Stimulated activated CD8-positive, alpha-beta memory T cell treated with anti-CD3 and anti-CD28 coated beads, Interleukin-4, amount 100 ng/mL, for 48 hours (primary cell): ENCODE results near the gene ASB18.

Source experiments
- DNase-seq: peaks from one replicate; pipeline ENCODE4 v3.0.0-alpha.2; 2020

Gene ASB18

GRCh38 chr2:236205867-236206645 is 58.1 kb downstream of the ASB18 start:
- DNase-seq: no peak

GRCh38 chr2:236204953-236205352 is 59.3 kb downstream of the ASB18 start:
- no peak for DNase-seq

- no peak for DNase-seq
Observed at GRCh38 chr2:236200378-236200777, 63.8 kb downstream of the ASB18 start.

GRCh38 chr2:236196366-236196765 is 67.8 kb downstream of the ASB18 start:
- DNase-seq: no peak

GRCh38 chr2:236195726-236196125 is 68.5 kb downstream of the ASB18 start:
- no peak for DNase-seq

- DNase-seq: no peak
Observed at GRCh38 chr2:236194786-236195185, 69.4 kb downstream of the ASB18 start.

GRCh38 chr2:236193026-236193425 is 71.2 kb downstream of the ASB18 start:
- DNase-seq: no peak

- DNase-seq: no peak
Observed at GRCh38 chr2:236190674-236191073, 73.5 kb downstream of the ASB18 start.

GRCh38 chr2:236184701-236185100 is 79.5 kb downstream of the ASB18 start:
- DNase-seq: no peak

GRCh38 chr2:236180831-236181453 is 83.3 kb downstream of the ASB18 start:
- peak; percentile 71 for DNase-seq

GRCh38 chr2:236180076-236180816 is 84.0 kb downstream of the ASB18 start:
- DNase-seq: no peak

GRCh38 chr2:236179236-236180075 is 84.8 kb downstream of the ASB18 start:
- no peak for DNase-seq

- no peak for DNase-seq
Observed at GRCh38 chr2:236178890-236179235, 85.3 kb downstream of the ASB18 start.

- DNase-seq: peak; percentile 76
Observed at GRCh38 chr2:236177967-236178889, 86.0 kb downstream of the ASB18 start.

- peak; percentile 69 for DNase-seq
Observed at GRCh38 chr2:236177604-236177966, 86.6 kb downstream of the ASB18 start.

- no peak for DNase-seq
Observed at GRCh38 chr2:236176951-236177350, 87.3 kb downstream of the ASB18 start.

GRCh38 chr2:236176417-236176816 is 87.8 kb downstream of the ASB18 start:
- DNase-seq: no peak

- DNase-seq: no peak
Observed at GRCh38 chr2:236175548-236176150, 88.6 kb downstream of the ASB18 start.

- DNase-seq: no peak
Observed at GRCh38 chr2:236173729-236174607, 90.2 kb downstream of the ASB18 start.

- no peak for DNase-seq
Observed at GRCh38 chr2:236173036-236173728, 91.0 kb downstream of the ASB18 start.
